ENCODE results near the gene MSL1. TPM values are rescaled to one million over a fixed set of nuclear protein-coding genes. Genes with fewer than 3 reads are reported as not detected.
A peak's percentile ranks its signal among the peaks of the same experiment; 100 is the strongest.

The MSL1 gene
- total and polyA plus RNA-seq, 2 of the 13 experiments (the other 11 are each of a cell fraction or from before 2014, with no cell fraction given) = 63.8 to 88.5 TPM

DNA sequence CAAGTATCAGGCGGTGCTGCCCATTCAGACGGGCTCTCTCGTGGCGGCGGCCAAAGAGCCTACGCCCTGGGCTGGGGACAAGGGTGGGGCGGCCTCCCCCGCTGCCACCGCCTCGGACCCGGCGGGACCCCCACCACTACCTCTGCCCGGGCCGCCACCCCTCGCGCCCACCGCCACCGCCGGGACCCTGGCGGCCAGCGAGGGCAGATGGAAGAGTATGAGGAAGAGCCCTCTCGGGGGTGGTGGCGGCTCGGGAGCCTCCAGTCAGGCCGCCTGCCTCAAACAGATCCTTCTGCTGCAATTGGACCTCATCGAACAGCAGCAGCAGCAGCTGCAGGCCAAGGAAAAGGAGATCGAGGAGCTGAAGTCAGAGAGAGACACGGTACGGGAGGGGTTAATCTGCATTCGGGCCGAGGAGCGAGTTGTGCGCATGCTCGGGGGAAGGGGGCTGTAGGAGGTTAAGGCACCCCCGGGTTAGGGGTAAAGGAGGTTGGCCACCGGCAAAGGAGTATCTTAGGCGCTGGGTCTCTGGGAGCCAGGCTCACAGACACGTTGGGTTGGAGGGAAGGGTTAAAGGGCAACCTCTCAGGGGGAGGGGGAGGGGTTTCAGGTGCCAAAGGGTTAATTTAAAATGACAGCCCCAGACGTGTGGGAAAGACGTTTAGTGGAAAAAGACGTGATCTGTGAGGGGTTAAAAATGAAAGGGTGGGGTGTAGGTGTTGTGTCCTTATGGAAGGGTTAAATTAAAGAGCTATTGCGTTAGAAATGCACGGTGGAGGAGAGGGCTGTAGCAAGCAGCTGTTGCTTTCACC, 1.4 kb downstream of the MSL1 start (continued):
- TF ChIP-seq, protein P1, sequence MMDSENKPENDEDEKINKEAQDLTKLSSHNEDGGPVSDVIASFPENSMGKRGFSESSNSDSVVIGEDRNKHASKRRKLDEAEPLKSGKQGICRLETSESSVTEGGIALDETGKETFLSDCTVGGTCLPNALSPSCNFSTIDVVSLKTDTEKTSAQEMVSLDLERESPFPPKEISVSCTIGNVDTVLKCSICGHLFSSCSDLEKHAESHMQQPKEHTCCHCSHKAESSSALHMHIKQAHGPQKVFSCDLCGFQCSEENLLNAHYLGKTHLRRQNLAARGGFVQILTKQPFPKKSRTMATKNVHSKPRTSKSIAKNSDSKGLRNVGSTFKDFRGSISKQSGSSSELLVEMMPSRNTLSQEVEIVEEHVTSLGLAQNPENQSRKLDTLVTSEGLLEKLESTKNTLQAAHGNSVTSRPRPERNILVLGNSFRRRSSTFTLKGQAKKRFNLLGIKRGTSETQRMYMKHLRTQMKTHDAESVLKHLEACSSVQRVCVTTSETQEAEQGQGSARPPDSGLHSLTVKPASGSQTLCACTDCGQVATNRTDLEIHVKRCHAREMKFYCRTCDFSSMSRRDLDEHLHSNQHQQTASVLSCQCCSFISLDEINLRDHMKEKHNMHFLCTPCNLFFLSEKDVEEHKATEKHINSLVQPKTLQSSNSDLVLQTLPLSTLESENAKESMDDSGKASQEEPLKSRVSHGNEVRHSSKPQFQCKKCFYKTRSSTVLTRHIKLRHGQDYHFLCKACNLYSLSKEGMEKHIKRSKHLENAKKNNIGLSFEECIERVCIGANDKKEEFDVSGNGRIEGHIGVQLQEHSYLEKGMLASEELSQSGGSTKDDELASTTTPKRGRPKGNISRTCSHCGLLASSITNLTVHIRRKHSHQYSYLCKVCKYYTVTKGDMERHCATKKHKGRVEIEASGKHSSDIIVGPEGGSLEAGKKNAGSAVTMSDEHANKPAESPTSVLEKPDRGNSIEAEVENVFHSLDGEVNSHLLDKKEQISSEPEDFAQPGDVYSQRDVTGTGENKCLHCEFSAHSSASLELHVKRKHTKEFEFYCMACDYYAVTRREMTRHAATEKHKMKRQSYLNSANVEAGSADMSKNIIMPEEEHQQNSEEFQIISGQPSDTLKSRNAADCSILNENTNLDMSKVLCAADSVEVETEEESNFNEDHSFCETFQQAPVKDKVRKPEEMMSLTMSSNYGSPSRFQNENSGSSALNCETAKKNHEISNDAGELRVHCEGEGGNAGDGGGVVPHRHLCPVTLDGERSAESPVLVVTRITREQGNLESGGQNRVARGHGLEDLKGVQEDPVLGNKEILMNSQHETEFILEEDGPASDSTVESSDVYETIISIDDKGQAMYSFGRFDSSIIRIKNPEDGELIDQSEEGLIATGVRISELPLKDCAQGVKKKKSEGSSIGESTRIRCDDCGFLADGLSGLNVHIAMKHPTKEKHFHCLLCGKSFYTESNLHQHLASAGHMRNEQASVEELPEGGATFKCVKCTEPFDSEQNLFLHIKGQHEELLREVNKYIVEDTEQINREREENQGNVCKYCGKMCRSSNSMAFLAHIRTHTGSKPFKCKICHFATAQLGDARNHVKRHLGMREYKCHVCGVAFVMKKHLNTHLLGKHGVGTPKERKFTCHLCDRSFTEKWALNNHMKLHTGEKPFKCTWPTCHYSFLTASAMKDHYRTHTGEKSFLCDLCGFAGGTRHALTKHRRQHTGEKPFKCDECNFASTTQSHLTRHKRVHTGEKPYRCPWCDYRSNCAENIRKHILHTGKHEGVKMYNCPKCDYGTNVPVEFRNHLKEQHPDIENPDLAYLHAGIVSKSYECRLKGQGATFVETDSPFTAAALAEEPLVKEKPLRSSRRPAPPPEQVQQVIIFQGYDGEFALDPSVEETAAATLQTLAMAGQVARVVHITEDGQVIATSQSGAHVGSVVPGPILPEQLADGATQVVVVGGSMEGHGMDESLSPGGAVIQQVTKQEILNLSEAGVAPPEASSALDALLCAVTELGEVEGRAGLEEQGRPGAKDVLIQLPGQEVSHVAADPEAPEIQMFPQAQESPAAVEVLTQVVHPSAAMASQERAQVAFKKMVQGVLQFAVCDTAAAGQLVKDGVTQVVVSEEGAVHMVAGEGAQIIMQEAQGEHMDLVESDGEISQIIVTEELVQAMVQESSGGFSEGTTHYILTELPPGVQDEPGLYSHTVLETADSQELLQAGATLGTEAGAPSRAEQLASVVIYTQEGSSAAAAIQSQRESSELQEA (CRISPR knock-in tag; IDR thresholded peaks at IDR 0.05; ENCODE audit: not compliant biosample characterization) = no peak
- TF ChIP-seq, protein P2, sequence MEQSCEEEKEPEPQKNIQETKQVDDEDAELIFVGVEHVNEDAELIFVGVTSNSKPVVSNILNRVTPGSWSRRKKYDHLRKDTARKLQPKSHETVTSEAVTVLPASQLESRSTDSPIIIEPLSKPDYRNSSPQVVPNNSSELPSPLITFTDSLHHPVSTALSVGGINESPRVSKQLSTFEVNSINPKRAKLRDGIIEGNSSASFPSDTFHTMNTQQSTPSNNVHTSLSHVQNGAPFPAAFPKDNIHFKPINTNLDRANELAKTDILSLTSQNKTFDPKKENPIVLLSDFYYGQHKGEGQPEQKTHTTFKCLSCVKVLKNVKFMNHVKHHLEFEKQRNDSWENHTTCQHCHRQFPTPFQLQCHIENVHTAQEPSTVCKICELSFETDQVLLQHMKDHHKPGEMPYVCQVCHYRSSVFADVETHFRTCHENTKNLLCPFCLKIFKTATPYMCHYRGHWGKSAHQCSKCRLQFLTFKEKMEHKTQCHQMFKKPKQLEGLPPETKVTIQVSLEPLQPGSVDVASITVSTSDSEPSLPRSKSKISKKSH (CRISPR knock-in tag; IDR thresholded peaks at IDR 0.05; ENCODE audit: borderline replicate concordance) = 0 out of 2 replicates have a peak, but pooled peaks have one; percentile 47
- TF ChIP-seq MAFK (conservative IDR thresholded peaks at IDR 0.05 in 1 of 2, IDR thresholded peaks at IDR 0.05 in 1 of 2; ENCODE audit: low read length in 2 of 2) (no peak), ZMYM2 (CRISPR knock-in tag; IDR thresholded peaks at IDR 0.05) (no peak), SAFB2 (CRISPR knock-in tag; IDR thresholded peaks at IDR 0.05; ENCODE audit: borderline replicate concordance, low read depth) (no peak), IKZF4 (CRISPR knock-in tag; IDR thresholded peaks at IDR 0.05; ENCODE audit: borderline replicate concordance, low read depth, not compliant biosample characterization) (no peak), HOXD1 (CRISPR knock-in tag; IDR thresholded peaks at IDR 0.05) (no peak), JARID2 (CRISPR knock-in tag; IDR thresholded peaks at IDR 0.05; ENCODE audit: insufficient replicate concordance) (peak; percentile 33), RFX3 (CRISPR knock-in tag; IDR thresholded peaks at IDR 0.05) (no peak), ZNF615 (CRISPR knock-in tag; IDR thresholded peaks at IDR 0.05; ENCODE audit: borderline replicate concordance) (0 out of 2 replicates have a peak, but pooled peaks have one; percentile 50), MAFF (IDR thresholded peaks at IDR 0.05; ENCODE audit: low read depth, low read length) (no peak)
- TF ChIP-seq, protein P3, sequence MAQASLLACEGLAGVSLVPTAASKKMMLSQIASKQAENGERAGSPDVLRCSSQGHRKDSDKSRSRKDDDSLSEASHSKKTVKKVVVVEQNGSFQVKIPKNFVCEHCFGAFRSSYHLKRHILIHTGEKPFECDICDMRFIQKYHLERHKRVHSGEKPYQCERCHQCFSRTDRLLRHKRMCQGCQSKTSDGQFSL (CRISPR knock-in tag; IDR thresholded peaks at IDR 0.05) = peak; percentile 14; the same call in 1 of the 2 replicates
- TF ChIP-seq, protein P4, sequence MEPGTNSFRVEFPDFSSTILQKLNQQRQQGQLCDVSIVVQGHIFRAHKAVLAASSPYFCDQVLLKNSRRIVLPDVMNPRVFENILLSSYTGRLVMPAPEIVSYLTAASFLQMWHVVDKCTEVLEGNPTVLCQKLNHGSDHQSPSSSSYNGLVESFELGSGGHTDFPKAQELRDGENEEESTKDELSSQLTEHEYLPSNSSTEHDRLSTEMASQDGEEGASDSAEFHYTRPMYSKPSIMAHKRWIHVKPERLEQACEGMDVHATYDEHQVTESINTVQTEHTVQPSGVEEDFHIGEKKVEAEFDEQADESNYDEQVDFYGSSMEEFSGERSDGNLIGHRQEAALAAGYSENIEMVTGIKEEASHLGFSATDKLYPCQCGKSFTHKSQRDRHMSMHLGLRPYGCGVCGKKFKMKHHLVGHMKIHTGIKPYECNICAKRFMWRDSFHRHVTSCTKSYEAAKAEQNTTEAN (CRISPR knock-in tag; conservative IDR thresholded peaks at IDR 0.05) = peak; percentile 23; the same call in 1 of the 2 replicates
